ENCODE results near the gene ARHGEF35.

GRCh38 chr7:144148224-144148827, 47.3 kb downstream of the ARHGEF35 start:
- TF ChIP-seq PPARA (CRISPR knock-in tag; IDR thresholded peaks at IDR 0.05; ENCODE audit: borderline replicate concordance): no peak
- TF ChIP-seq, protein P1, sequence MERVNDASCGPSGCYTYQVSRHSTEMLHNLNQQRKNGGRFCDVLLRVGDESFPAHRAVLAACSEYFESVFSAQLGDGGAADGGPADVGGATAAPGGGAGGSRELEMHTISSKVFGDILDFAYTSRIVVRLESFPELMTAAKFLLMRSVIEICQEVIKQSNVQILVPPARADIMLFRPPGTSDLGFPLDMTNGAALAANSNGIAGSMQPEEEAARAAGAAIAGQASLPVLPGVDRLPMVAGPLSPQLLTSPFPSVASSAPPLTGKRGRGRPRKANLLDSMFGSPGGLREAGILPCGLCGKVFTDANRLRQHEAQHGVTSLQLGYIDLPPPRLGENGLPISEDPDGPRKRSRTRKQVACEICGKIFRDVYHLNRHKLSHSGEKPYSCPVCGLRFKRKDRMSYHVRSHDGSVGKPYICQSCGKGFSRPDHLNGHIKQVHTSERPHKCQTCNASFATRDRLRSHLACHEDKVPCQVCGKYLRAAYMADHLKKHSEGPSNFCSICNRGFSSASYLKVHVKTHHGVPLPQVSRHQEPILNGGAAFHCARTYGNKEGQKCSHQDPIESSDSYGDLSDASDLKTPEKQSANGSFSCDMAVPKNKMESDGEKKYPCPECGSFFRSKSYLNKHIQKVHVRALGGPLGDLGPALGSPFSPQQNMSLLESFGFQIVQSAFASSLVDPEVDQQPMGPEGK (CRISPR knock-in tag; IDR thresholded peaks at IDR 0.05; ENCODE audit: borderline replicate concordance): no peak
- no peak for TF ChIP-seq ARNTL (CRISPR knock-in tag; IDR thresholded peaks at IDR 0.05; ENCODE audit: borderline replicate concordance, low read depth)
- no peak for TF ChIP-seq RARB (CRISPR knock-in tag; IDR thresholded peaks at IDR 0.05)
- TF ChIP-seq ZNF565 (CRISPR knock-in tag; conservative IDR thresholded peaks at IDR 0.05; ENCODE audit: low read depth): no peak
- no peak for TF ChIP-seq ZFP3 (CRISPR knock-in tag; IDR thresholded peaks at IDR 0.05)
- TF ChIP-seq ZFP30 (CRISPR knock-in tag; IDR thresholded peaks at IDR 0.05): no peak
- no peak for TF ChIP-seq ZNF70 (CRISPR knock-in tag; IDR thresholded peaks at IDR 0.05)
- TF ChIP-seq, protein P2, sequence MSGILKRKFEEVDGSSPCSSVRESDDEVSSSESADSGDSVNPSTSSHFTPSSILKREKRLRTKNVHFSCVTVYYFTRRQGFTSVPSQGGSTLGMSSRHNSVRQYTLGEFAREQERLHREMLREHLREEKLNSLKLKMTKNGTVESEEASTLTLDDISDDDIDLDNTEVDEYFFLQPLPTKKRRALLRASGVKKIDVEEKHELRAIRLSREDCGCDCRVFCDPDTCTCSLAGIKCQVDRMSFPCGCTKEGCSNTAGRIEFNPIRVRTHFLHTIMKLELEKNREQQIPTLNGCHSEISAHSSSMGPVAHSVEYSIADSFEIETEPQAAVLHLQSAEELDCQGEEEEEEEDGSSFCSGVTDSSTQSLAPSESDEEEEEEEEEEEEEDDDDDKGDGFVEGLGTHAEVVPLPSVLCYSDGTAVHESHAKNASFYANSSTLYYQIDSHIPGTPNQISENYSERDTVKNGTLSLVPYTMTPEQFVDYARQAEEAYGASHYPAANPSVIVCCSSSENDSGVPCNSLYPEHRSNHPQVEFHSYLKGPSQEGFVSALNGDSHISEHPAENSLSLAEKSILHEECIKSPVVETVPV (CRISPR knock-in tag; IDR thresholded peaks at IDR 0.05): no peak
- TF ChIP-seq POU6F1 (CRISPR knock-in tag; IDR thresholded peaks at IDR 0.05; ENCODE audit: borderline replicate concordance, low read depth): no peak

Data from SK-N-SH treated with all-trans-retinoic acid at 6 μM for 48 hours (cell line).